A549 treated with AZD2906 at 1 μM for 4 hours (cell line): Measurements from ENCODE around the gene ANKLE1. TPM values are rescaled to one million over a fixed set of nuclear protein-coding genes. Genes with fewer than 3 reads are reported as not detected.

Experiments used
- total RNA-seq: library from RNA; stranded (reverse); fragments of 200-300 nt; extraction: Qiagen RNA extraction; gene quantifications from 5 replicates; pipeline ENCODE4 v1.2.3, GENCODE V29; 2022

ANKLE1 gene
- total RNA-seq = 0.11 to 0.48 TPM (median 0.47 TPM) in 5 replicates

GRCh38 chr19:17281391-17282304 is at the start of gene ANKLE1:
ANKLE1 (plus strand) TSS chr19:17281901; CDS start chr19:17281921, 20 bp downstream.

GRCh38 chr19:17245535-17245984 is 36.1 kb upstream of the ANKLE1 start, which contains the start of gene NR2F6:
NR2F6 (minus strand) TSS chr19:17245919; CDS start chr19:17245220, 699 bp downstream.

GRCh38 chr19:17264641-17264979 is 17.1 kb upstream of the ANKLE1 start, which contains the start of gene USHBP1:
USHBP1 (minus strand) TSS chr19:17264745; CDS start chr19:17264299, 446 bp downstream.

GRCh38 chr19:17266975-17267788 is 14.5 kb upstream of the ANKLE1 start, which contains the start of gene BABAM1:
BABAM1 (plus strand) TSS chr19:17267443; CDS start chr19:17268807, 1,364 bp downstream.

GRCh38 chr19:17303167-17303939 is 21.7 kb downstream of the ANKLE1 start, which contains the start of gene ABHD8:
ABHD8 (minus strand) TSS chr19:17303425; CDS start chr19:17301616, 1,809 bp downstream.

GRCh38 chr19:17305517-17306284 is 24.0 kb downstream of the ANKLE1 start, which contains the start of gene MRPL34:
MRPL34 (plus strand) TSS chr19:17305872; CDS start chr19:17305893, 21 bp downstream.

GRCh38 chr19:17309198-17309964 is 27.7 kb downstream of the ANKLE1 start, which contains the start of gene DDA1:
DDA1 (plus strand) TSS chr19:17309563; CDS start chr19:17309655, 92 bp downstream.

GRCh38 chr19:17334414-17335409 is 53.0 kb downstream of the ANKLE1 start, which contains the start of gene ANO8:
ANO8 (minus strand) TSS chr19:17334855; CDS start chr19:17334670, 185 bp downstream.

Other genes starting within 250 kb of the ANKLE1 start
- gene HAUS8, start 206.4 kb upstream of the ANKLE1 start, total RNA-seq = 11.3 to 13.9 TPM (median 13.7 TPM) in 5 replicates
- gene MYO9B, start 206.1 kb upstream of the ANKLE1 start, total RNA-seq = 28.2 to 33.0 TPM (median 32.0 TPM) in 5 replicates
- 15.1 to 18.3 TPM (median 16.2 TPM) in 5 replicates for gene USE1, start 66.5 kb upstream of the ANKLE1 start, total RNA-seq
- 12.4 to 13.5 TPM (median 12.8 TPM) in 5 replicates for gene OCEL1, start 55.7 kb upstream of the ANKLE1 start, total RNA-seq
- 26.5 to 68.6 TPM (median 64.2 TPM) in 5 replicates for gene NR2F6, start 36.0 kb upstream of the ANKLE1 start, total RNA-seq
- not detected in 5 replicates for gene USHBP1, start 17.2 kb upstream of the ANKLE1 start, total RNA-seq
- 56.9 to 65.2 TPM (median 60.7 TPM) in 5 replicates for gene BABAM1, start 14.5 kb upstream of the ANKLE1 start, total RNA-seq
- 2.2 to 3.3 TPM (median 3.1 TPM) in 5 replicates for gene ABHD8, start 21.5 kb downstream of the ANKLE1 start, total RNA-seq
- gene MRPL34, start 24.0 kb downstream of the ANKLE1 start, total RNA-seq = 55.8 to 85.4 TPM (median 81.6 TPM) in 5 replicates
- 51.2 to 57.9 TPM (median 54.8 TPM) in 5 replicates for gene DDA1, start 27.7 kb downstream of the ANKLE1 start, total RNA-seq
- gene ANO8, start 53.0 kb downstream of the ANKLE1 start, total RNA-seq = 2.0 to 3.8 TPM (median 3.3 TPM) in 5 replicates
- 13.2 to 20.3 TPM (median 19.3 TPM) in 5 replicates for gene GTPBP3, start 55.7 kb downstream of the ANKLE1 start, total RNA-seq
- not detected in 5 replicates for gene PLVAP, start 95.4 kb downstream of the ANKLE1 start, total RNA-seq
- gene CCDC194, start 112.3 kb downstream of the ANKLE1 start, total RNA-seq = not detected in 5 replicates
- gene BST2, start 123.7 kb downstream of the ANKLE1 start, total RNA-seq = 0.12 to 0.22 TPM (median 0.16 TPM) in 5 replicates
- 30.6 to 42.8 TPM (median 40.1 TPM) in 5 replicates for gene MVB12A, start 138.1 kb downstream of the ANKLE1 start, total RNA-seq
- gene TMEM221, start 166.8 kb downstream of the ANKLE1 start, total RNA-seq = 0.31 to 0.71 TPM (median 0.64 TPM) in 5 replicates
- gene NXNL1, start 179.0 kb downstream of the ANKLE1 start, total RNA-seq = not detected in 5 replicates
- gene SLC27A1, start 188.6 kb downstream of the ANKLE1 start, total RNA-seq = 2.2 to 3.0 TPM (median 2.4 TPM) in 5 replicates
- 48.4 to 84.4 TPM (median 77.5 TPM) in 5 replicates for gene PGLS, start 229.7 kb downstream of the ANKLE1 start, total RNA-seq